Uterus (tissue), 4 donors: ENCODE results near the gene BTBD9. TPM values are rescaled to one million over a fixed set of nuclear protein-coding genes. Genes with fewer than 3 reads are reported as not detected.

Experiments
- DNase-seq, 2 donors: peaks; one replicate each; pipeline ENCODE4 v3.0.0-alpha.2; 2019 to 2020
- H3K27ac ChIP-seq, 2 donors: fragments of 200-600 bp; sonication (generic); 1 replicate in 1 of 2; 2 replicates in 1 of 2; pipeline ENCODE4 v1.5.1; 2016 to 2018
- H3K27me3 ChIP-seq, 2 donors: fragments of 200-600 bp; sonication (generic); one replicate each; pipeline ENCODE4 v1.5.1; 2018 to 2019; ENCODE audit warnings: control low read depth in 1 of 2
- H3K36me3 ChIP-seq, 2 donors: fragments of 200-600 bp; sonication (generic); one replicate each; pipeline ENCODE4 v1.5.1; 2019; ENCODE audit warnings: control low read depth in 1 of 2
- H3K4me1 ChIP-seq, 2 donors: fragments of 200-600 bp; sonication (generic); one replicate each; pipeline ENCODE4 v1.5.1; 2018 to 2019; ENCODE audit warnings: control low read depth in 1 of 2
- H3K4me3 ChIP-seq, 2 donors: fragments of 200-600 bp; sonication (generic); 1 replicate in 1 of 2; 2 replicates in 1 of 2; pipeline ENCODE4 v1.5.1; 2018 to 2019; ENCODE audit warnings: mild to moderate bottlenecking in 1 of 2
- H3K9me3 ChIP-seq, 2 donors: fragments of 200-600 bp; sonication (generic); one replicate each; pipeline ENCODE4 v1.5.1; 2019; ENCODE audit warnings: control low read depth in 1 of 2
- CTCF ChIP-seq, 4 experiments: fragments of 200-600 bp in 2 of 4; fragments of 450-650 bp in 2 of 4; sonication (generic) in 2 of 4; IDR thresholded peaks; one replicate each; pipeline ENCODE4 v1.5.1; 2016 to 2019; ENCODE audit warnings: antibody characterized with exemption in 4 of 4, mild to moderate bottlenecking in 2 of 4, moderate library complexity in 1 of 4
- POLR2A ChIP-seq, 2 donors: fragments of 450-650 bp; IDR thresholded peaks; one replicate each; pipeline ENCODE4 v1.6.1; 2016; ENCODE audit warnings: antibody characterized with exemption in 2 of 2, mild to moderate bottlenecking in 1 of 2, moderate library complexity in 1 of 2
- intact Hi-C: fragments of 100-400 bp; cut with DNase I; formaldehyde crosslinking; loops from one replicate; pipeline ENCODE4 v1.15.1; 2023; ENCODE audit warnings: low total_unique reads
- total RNA-seq, 4 donors: library from RNA; depleted of rRNA in 3 of 4; stranded (reverse); fragments of >200 nt in 3 of 4; gene quantifications; one replicate each; pipeline versions ENCODE4 v1.1.0 to v1.2.4, GENCODE V29; 2014 to 2023
- donor health status: DM: yes; HTN: yes; CAD: no.

The BTBD9 gene
- total RNA-seq, 4 donors from 2014 or later = 10.3 to 50.3 (median 34.4) TPM

- Histone ChIP-seq H3K27ac (no peak overlapping the region), H3K4me3 (no peak overlapping the region), H3K27me3 (no peaks in the 10 kb centered on the region), H3K9me3 (no peaks in the 10 kb centered on the region), H3K36me3 (no peaks in the 10 kb centered on the region), H3K4me1 (no peaks in the 10 kb centered on the region)
- TF ChIP-seq CTCF (IDR thresholded peaks at IDR 0.05) (no peak), POLR2A (IDR thresholded peaks at IDR 0.05) (no peak)
- DNase-seq = no peak
- intact Hi-C loops = no loop called here
Observed at GRCh38 chr6:38566295-38567030, 73.3 kb downstream of the BTBD9 start.

DNA sequence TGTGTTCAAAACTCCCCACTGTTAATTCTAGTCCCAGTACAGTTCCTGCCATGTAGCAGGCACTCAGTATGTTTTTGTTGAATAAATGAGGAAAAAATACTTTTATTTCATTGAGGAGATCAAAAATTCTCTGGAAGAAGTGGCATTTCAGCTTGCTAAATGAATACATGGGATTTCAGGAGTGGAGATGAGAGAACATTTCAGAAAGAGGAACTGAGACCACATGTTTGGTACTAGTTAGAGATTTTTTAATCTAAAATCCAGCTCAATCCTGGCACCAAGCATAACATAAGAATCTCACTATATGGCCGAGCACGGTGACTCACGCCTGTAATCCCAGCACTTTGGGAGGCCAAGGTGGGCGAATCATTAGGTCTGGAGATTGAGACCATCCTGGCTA lies 75.4 kb downstream of the BTBD9 start:
- Histone ChIP-seq H3K9me3 (no peaks in the 10 kb centered on the region), H3K27me3 (no peaks in the 10 kb centered on the region), H3K4me1 (no peaks in the 10 kb centered on the region), H3K27ac (no peak overlapping the region), H3K4me3 (no peak overlapping the region), H3K36me3 (no peaks in the 10 kb centered on the region)
- intact Hi-C loops = no loop called here
- DNase-seq = no peak
- TF ChIP-seq CTCF (IDR thresholded peaks at IDR 0.05) (no peak), POLR2A (IDR thresholded peaks at IDR 0.05) (no peak)

DNA sequence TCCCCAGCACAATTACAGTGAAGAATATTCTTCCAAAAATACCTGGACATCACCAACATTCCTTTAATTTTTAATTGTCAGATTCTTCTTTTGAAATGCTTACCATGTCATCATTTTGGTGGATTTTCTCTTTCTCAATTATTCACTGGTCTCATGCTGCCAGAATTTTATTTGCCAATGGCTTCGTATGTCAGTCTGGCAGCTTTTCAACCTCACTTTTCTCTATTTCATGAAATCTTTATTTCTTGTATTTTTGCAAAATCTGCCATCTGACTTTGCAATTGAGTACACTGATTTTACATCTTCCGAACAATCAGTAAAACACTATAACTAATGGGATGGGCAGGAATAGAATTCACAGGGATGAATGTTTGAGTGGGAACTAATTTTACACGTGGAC lies 84.1 kb downstream of the BTBD9 start:
- H3K9me3 ChIP-seq = no peaks in the 10 kb centered on the region
- no peaks in the 10 kb centered on the region for H3K4me1 ChIP-seq
- no peaks in the 10 kb centered on the region for H3K27me3 ChIP-seq
- TF ChIP-seq CTCF (IDR thresholded peaks at IDR 0.05) (no peak), POLR2A (IDR thresholded peaks at IDR 0.05) (no peak)
- H3K4me3 ChIP-seq = no peak overlapping the region
- H3K36me3 ChIP-seq = no peaks in the 10 kb centered on the region
- intact Hi-C loops = no loop called here
- no peak overlapping the region for H3K27ac ChIP-seq
- DNase-seq = no peak

GRCh38 chr6:38554700-38555413 lies 84.9 kb downstream of the BTBD9 start:
- H3K4me3 ChIP-seq = no peak overlapping the region
- no peak for TF ChIP-seq POLR2A (IDR thresholded peaks at IDR 0.05)
- no peak for TF ChIP-seq CTCF (IDR thresholded peaks at IDR 0.05)
- no peaks in the 10 kb centered on the region for H3K4me1 ChIP-seq
- H3K27ac ChIP-seq = no peak overlapping the region
- intact Hi-C loops = no loop called here
- no peaks in the 10 kb centered on the region for H3K9me3 ChIP-seq
- no peaks in the 10 kb centered on the region for H3K36me3 ChIP-seq
- no peak for DNase-seq
- H3K27me3 ChIP-seq = no peaks in the 10 kb centered on the region

- H3K27ac ChIP-seq = no peak overlapping the region
- H3K9me3 ChIP-seq = no peaks in the 10 kb centered on the region
- H3K36me3 ChIP-seq = no peaks in the 10 kb centered on the region
- no peaks in the 10 kb centered on the region for H3K27me3 ChIP-seq
- intact Hi-C loops = no loop called here
- no peak for DNase-seq
- no peak overlapping the region for H3K4me3 ChIP-seq
- TF ChIP-seq CTCF (IDR thresholded peaks at IDR 0.05) = no peak
- no peak for TF ChIP-seq POLR2A (IDR thresholded peaks at IDR 0.05)
- H3K4me1 ChIP-seq = no peaks in the 10 kb centered on the region
Observed at GRCh38 chr6:38554014-38554413, 85.7 kb downstream of the BTBD9 start.
